Activated T-cell treated with anti-CD3 and anti-CD28 coated beads, Interleukin-2, amount 50 U/mL, for 24 hours (primary cell): ENCODE measurements around the gene ATL1.
"Not testable (repeated sequence)": the region's sequence is repeated elsewhere in the genome, so short reads cannot be mapped to it uniquely, and the experiment has no call there.

Experiments
- DNase-seq: peaks from one replicate; pipeline ENCODE4 v3.0.0-alpha.2; 2020
- H3K27ac Mint-ChIP-seq: 2 replicates; pipeline ENCODE4 v1.8.0; 2020; ENCODE audit warnings: mild to moderate bottlenecking, mixed read lengths
- H3K27me3 Mint-ChIP-seq: 2 replicates; pipeline ENCODE4 v1.8.0; 2020; ENCODE audit warnings: mixed read lengths
- H3K36me3 Mint-ChIP-seq: 2 replicates; pipeline ENCODE4 v1.8.0; 2020; ENCODE audit warnings: low read depth, mixed read lengths
- H3K4me1 Mint-ChIP-seq: 2 replicates; pipeline ENCODE4 v1.8.0; 2020; ENCODE audit warnings: low read depth, mixed read lengths
- H3K4me3 Mint-ChIP-seq: 2 replicates; pipeline ENCODE4 v1.8.0; 2020; ENCODE audit warnings: mild to moderate bottlenecking, moderate library complexity, mixed read lengths
- H3K9me3 Mint-ChIP-seq: 2 replicates; pipeline ENCODE4 v1.8.0; 2020; ENCODE audit warnings: mixed read lengths

Gene ATL1

DNA sequence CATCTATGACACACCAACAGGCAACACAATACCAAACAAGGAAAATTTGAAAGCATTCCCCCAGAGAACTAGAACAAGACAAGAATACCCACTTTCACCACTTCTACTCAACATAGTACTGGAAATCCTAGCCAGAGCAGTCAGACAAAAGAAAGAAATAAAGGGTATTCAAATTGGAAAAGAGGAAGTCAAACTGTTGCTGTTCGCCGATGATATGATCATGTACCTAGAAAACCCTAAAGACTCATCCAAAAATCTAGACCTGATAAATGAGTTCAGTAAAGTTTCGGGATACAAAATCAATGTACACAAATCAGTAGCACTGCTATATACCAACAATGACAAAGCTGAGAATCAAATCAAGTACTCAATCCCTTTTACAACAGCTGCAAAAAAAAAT, 8.1 kb upstream of the ATL1 start:
- Mint-ChIP-seq H3K27ac (no peak overlapping the region), H3K9me3 (peaks cover 16% of the 10 kb centered on the region), H3K4me3 (no peak overlapping the region), H3K27me3 (peaks cover 44% of the 10 kb centered on the region), H3K36me3 (no peaks in the 10 kb centered on the region), H3K4me1 (no peaks in the 10 kb centered on the region)
- no peak for DNase-seq

DNA sequence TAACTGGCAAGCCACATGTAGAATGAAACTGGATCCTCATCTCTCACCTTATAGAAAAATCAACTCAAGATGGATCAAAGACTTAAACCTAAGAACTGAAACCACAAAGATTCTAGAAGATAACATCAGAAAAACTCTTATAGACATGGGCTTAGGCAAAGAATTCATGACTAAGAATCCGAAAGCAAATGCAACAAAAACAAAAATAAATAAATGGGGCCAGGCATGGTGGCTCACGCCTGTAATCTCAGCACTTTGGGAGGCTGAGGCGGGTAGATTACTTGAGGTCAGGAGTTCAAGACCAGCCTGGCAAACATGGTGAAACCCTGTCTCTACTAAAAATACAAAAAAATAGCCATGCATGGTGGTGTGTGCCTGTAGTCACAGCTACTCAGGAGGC, 7.1 kb upstream of the ATL1 start:
- not testable (repeated sequence) for H3K4me1 Mint-ChIP-seq, DNase-seq, H3K4me3 Mint-ChIP-seq, H3K27ac Mint-ChIP-seq, H3K36me3 Mint-ChIP-seq
- H3K9me3 Mint-ChIP-seq: peaks cover 16% of the 10 kb centered on the region
- H3K27me3 Mint-ChIP-seq: peaks cover 53% of the 10 kb centered on the region

DNA sequence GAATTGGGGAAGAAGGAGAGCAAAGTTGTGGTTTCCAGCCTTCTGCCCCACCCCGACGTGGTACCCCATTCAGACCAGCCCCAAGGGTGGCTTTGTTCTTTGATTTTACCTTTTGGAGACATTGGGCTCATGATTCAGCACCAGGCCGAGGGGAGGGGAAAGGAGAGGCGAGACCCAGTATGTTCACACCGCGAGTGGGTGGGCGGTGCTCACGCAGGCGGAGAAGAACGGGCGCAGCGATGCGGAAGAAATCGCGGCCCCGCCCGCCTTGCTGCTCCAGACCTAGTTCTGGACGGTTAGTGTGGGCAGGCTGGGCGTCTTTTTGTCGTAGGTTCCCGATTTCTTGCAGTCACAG, 963 bp downstream of the ATL1 start:
- Mint-ChIP-seq H3K27me3 (peaks cover 56% of the 10 kb centered on the region), H3K36me3 (no peaks in the 10 kb centered on the region), H3K9me3 (no peaks in the 10 kb centered on the region), H3K27ac (no peak overlapping the region), H3K4me3 (peak overlapping the region; percentile 78), H3K4me1 (peaks cover 11% of the 10 kb centered on the region)
- peak; percentile 73 for DNase-seq

DNA sequence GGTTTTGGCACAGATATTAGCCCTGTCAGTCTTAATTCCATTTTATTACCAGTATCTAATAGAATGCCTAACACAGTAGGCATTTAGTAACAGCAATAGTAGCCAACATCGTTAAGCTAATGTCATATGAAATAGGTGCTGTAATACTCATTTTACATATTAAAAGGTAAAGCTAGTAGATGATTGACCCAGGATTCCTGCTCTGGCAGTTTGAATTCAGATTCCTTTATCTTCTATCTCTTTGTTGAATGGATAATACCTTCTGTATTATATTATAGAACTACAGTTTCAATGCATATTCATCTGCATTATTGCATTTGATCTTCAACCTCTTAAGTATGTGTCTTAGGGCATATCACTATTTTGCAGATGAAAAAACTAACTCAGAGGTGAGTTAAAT, 2.9 kb downstream of the ATL1 start:
- Mint-ChIP-seq H3K27ac (no peak overlapping the region), H3K36me3 (no peaks in the 10 kb centered on the region), H3K4me1 (peaks cover 11% of the 10 kb centered on the region), H3K4me3 (no peak overlapping the region), H3K9me3 (no peaks in the 10 kb centered on the region), H3K27me3 (peaks cover 40% of the 10 kb centered on the region)
- DNase-seq: no peak

DNA sequence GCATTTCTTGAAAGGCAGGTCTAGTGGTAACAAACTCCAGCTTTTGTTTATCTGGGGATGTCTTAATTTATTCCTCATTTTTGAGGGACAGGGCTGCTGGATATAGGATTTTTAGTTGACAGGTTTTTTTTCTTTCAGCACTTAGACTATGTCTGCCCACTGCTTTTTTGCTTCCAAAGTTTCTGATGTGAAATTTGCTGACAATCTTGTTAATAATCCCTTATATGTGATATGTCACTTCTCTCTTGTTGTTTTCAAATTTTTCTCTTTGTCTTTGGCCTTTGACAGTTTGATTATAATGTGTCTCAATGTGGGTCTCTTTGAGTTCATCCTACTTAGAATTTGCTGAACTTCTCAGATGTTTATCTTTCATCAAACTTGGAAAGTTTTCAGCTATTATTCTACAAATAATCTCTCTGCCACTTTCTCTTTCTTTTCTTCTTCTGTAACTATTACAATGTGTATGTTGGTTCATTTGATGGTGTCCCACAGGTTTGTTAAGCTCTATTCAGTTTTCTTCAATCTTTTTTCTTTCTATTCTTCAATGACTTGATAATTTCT, 9.8 kb downstream of the ATL1 start:
- no peak for DNase-seq
- H3K9me3 Mint-ChIP-seq: peaks cover 30% of the 10 kb centered on the region
- H3K4me3 Mint-ChIP-seq: no peak overlapping the region
- peaks cover 6% of the 10 kb centered on the region for H3K36me3 Mint-ChIP-seq
- H3K4me1 Mint-ChIP-seq: no peaks in the 10 kb centered on the region
- no peak overlapping the region for H3K27ac Mint-ChIP-seq
- H3K27me3 Mint-ChIP-seq: no peaks in the 10 kb centered on the region

DNA sequence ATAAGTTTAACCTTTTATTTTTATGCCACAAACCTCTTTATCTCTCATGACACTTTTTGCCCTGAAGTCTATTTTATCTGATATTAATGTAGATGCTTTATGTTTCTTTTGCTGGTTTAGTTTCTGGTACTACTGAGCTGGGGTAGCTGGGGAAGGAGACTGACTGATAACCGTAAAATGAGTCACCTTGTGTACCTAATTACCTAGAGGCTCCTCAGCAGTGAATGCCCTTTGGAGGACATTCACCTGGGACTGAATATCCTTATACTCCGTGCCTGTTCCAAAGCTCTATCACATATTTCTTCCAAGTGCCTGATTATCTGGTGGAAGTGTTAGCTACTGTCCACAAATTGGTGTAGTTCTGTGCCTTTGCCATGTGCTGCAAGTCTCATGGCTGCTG, 13.9 kb downstream of the ATL1 start:
- peaks cover 6% of the 10 kb centered on the region for H3K36me3 Mint-ChIP-seq
- no peak for DNase-seq
- no peak overlapping the region for H3K27ac Mint-ChIP-seq
- no peaks in the 10 kb centered on the region for H3K4me1 Mint-ChIP-seq
- H3K4me3 Mint-ChIP-seq: no peak overlapping the region
- peaks cover 26% of the 10 kb centered on the region for H3K9me3 Mint-ChIP-seq
- H3K27me3 Mint-ChIP-seq: no peaks in the 10 kb centered on the region

DNA sequence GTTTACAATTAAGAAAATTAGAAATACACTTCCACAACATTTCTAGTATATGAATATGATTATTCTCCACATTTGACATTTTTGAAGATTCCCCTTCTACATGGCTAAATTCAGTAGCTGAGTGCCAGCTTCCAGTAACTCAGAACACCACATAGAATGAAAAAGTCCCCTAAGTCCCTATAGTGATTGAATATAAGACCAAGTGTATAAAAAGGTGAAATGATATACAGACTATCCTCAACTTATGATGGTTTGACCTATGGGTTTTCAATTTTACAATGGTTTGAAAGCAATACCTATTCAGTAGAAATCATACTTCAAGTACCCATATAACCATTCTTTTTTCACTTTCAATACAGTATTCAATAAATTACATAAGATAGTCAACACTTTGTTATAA, 15.8 kb downstream of the ATL1 start:
- H3K4me3 Mint-ChIP-seq: no peak overlapping the region

DNA sequence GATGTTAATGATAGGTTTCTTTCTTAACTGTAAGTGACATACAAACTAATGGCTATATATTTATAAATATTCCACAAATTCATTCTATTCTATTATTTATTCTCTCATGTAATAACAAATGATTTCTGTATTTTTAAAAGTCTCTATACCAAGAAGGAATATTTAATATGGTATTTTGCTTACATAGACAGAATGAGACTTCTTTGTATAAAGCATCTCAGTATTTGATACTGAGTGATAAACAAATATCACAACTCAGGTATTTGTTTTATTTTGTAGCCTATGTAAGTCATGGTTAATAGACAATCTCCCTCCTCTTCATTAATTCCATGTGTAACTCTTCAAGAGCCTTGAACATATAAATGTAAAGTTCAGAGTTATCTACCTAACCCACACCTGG, 18.0 kb downstream of the ATL1 start:
- H3K27ac Mint-ChIP-seq: no peak overlapping the region
- peaks cover under 1% of the 10 kb centered on the region for H3K9me3 Mint-ChIP-seq
- no peaks in the 10 kb centered on the region for H3K4me1 Mint-ChIP-seq
- no peak for DNase-seq
- no peak overlapping the region for H3K4me3 Mint-ChIP-seq
- no peaks in the 10 kb centered on the region for H3K36me3 Mint-ChIP-seq
- peaks cover 2% of the 10 kb centered on the region for H3K27me3 Mint-ChIP-seq

More for the DNA sequence above, 15.8 kb downstream of the ATL1 start:
- Mint-ChIP-seq H3K27me3 (peaks cover 2% of the 10 kb centered on the region), H3K9me3 (peaks cover 14% of the 10 kb centered on the region), H3K27ac (no peak overlapping the region), H3K36me3 (peaks cover 6% of the 10 kb centered on the region), H3K4me1 (no peaks in the 10 kb centered on the region)
- no peak for DNase-seq

DNA sequence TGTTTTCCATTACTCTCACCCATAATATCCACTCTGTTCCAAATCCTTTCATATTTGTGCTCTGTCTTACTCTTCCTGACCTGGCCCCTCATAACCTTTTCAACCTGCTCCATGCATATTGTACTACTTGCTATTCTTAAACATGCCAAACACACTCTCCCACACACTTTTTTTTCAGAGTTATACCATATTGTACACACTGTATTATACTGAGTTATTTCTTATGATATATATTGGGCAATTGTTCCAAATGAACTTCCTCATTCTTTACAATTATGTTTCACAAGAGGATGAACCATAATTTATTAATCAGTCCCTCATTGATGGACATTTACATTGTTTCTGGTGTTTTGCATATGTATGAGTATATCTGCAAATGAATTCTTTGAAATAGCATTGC, 18.5 kb downstream of the ATL1 start:
- Mint-ChIP-seq H3K4me3 (no peak overlapping the region), H3K36me3 (no peaks in the 10 kb centered on the region), H3K4me1 (no peaks in the 10 kb centered on the region), H3K27ac (no peak overlapping the region), H3K27me3 (peaks cover 2% of the 10 kb centered on the region), H3K9me3 (no peaks in the 10 kb centered on the region)
- DNase-seq: no peak

DNA sequence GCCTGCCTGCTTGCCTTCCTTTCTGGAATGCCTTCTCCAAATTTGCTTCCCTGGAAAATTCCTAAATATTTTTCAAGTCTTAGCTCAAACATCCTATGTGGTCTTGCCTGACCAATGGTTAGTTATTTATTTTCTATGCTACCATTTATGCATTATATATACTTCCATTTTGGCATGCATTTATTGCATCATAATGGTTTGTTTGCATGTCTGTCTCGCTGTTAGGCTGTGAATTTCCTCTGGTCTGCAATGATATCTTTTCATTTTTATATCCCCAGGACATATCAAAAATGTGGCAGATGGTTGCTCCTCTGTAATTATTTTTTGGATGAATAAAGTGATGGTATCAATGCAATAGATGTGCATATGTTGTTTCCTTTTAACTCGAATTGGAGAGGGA, 30.5 kb downstream of the ATL1 start:
- H3K27ac Mint-ChIP-seq: no peak overlapping the region
- DNase-seq: no peak
- H3K9me3 Mint-ChIP-seq: no peaks in the 10 kb centered on the region

DNA sequence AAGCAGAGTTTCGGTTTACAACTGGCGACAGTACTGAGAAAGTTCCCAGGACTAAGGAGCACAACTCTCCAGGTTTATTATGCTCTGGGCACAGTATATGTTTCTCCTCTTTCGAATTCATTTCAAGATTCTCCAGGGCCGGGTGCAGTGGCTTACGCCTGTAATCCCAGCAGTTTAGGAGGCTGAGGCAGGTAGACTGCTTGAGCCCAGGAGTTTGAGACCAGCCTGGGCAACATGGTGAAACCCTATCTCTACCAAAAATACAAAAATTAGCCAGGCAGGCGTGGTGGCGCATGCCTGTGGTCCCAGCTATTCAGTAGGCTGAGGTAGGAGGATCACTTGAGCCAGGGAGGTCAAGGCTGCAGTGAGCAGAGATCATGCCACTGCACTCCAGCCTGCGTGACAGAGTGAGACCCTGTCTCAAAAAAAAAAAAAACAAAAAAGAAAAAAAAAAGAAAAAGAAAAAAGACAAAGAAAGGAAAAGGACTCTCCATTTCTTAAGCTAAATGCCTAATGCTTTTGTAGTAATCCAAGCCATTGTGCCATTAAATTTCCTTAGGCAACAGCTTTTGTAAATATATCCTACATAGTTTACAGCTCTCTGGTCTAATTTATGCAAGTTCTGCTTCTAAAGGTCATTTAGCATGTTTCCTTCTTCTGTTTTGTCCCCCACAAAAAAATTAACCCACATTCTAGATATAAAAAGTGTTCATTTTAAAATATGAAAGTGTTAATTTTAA, 34.8 kb downstream of the ATL1 start:
- Mint-ChIP-seq H3K9me3 (no peaks in the 10 kb centered on the region), H3K27ac (no peak overlapping the region), H3K4me3 (no peak overlapping the region), H3K4me1 (no peaks in the 10 kb centered on the region), H3K27me3 (no peaks in the 10 kb centered on the region), H3K36me3 (no peaks in the 10 kb centered on the region)
- DNase-seq: no peak

More for the DNA sequence above, 30.5 kb downstream of the ATL1 start:
- Mint-ChIP-seq H3K27me3 (no peaks in the 10 kb centered on the region), H3K36me3 (no peaks in the 10 kb centered on the region), H3K4me1 (no peaks in the 10 kb centered on the region), H3K4me3 (no peak overlapping the region)

DNA sequence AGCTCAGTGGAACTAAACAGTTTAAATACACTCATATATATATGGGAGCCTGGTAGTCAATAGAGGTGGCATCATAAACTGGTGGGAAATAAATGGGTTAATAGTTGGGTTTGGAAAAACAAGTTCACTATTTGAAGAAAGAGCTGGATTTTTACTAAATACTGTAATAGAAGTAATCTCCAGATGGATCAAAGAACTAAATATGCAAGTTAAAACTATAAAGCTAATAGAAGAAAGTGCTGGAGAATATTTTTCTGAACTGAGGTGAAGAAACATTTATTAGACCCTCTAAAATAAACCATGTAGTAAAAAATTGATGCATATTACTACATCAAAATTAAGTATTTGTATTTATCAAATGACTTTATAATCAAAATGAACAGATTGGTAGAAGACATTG, 38.8 kb downstream of the ATL1 start:
- Mint-ChIP-seq H3K9me3 (no peaks in the 10 kb centered on the region), H3K27ac (no peak overlapping the region), H3K4me3 (no peak overlapping the region), H3K27me3 (no peaks in the 10 kb centered on the region), H3K4me1 (no peaks in the 10 kb centered on the region), H3K36me3 (no peaks in the 10 kb centered on the region)
- DNase-seq: no peak

DNA sequence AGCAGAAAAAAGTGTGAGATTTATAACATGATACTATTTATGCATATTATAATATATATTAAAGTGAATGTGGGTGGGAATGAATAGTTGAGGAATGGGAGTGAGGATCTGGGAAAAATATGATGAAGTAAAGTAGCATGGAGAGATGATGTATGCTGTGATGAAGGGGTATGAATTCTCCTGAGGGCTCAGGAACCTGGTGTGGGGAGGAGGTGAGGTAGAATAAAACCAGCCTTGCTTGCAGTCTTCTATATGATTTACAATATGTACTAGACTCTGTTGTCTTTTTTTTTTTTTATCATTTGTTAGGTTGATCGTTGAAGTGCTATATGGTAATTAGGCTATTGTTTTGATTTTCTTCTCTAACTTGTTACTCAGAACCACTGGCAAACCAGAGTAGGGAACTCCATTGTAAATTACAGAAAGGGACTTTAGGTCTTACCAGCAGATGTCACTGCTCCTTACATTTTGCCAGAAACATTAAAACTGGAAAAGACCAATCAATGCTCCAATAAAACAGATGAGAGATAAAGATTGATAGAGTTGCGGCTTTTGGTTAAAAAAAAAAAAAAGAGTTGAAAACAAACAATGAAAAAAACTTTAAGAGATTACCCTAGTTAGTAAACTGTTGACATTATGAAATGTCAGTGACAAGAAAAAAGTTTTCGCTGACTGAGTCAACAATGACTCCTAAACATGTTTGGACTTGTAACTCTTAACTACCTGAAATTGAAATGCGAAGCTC, 39.9 kb downstream of the ATL1 start:
- no peaks in the 10 kb centered on the region for H3K9me3 Mint-ChIP-seq
- H3K4me3 Mint-ChIP-seq: no peak overlapping the region
- no peaks in the 10 kb centered on the region for H3K27me3 Mint-ChIP-seq
- no peaks in the 10 kb centered on the region for H3K4me1 Mint-ChIP-seq
- no peak overlapping the region for H3K27ac Mint-ChIP-seq
- DNase-seq: no peak
- H3K36me3 Mint-ChIP-seq: no peaks in the 10 kb centered on the region

DNA sequence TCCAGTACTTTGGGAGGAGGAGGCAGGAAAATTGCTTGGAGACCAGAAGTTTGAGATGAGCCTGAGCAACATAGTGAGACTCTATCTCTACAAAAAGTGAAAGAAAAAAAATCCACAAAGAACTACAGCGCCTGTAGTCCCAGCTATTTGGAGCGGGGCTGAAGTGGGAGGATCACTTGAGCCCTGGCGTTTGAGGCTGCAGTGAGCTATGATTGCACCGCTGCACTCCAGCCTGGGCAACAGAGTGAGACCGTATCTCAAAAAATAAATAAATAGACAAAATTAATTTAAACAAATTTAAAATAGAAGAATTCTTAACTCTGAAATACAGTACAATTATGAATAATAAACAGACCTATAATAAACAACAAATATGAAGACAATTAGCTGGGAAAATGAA, 40.9 kb downstream of the ATL1 start:
- no peak overlapping the region for H3K4me3 Mint-ChIP-seq

DNA sequence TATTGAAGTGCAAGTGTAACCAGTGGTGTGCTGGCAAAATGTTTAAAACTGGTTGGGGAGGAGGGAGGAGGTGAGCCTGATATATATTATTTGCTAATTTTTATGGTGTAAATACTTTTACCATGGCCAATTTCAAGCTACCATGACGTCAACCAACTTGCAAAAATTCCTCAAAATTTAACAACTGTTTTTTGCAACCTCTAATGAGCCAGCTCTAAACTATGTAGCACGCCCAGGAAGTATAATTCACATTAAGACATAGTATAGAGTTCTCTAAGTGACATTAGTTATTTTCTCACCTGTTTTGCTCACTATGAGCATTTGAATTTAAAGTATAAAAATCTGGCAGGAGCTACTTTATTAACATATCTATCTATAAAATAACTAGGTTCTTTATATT, 41.4 kb downstream of the ATL1 start:
- no peak overlapping the region for H3K27ac Mint-ChIP-seq
- no peaks in the 10 kb centered on the region for H3K36me3 Mint-ChIP-seq
- no peak for DNase-seq
- no peaks in the 10 kb centered on the region for H3K4me1 Mint-ChIP-seq
- no peaks in the 10 kb centered on the region for H3K9me3 Mint-ChIP-seq
- no peak overlapping the region for H3K4me3 Mint-ChIP-seq
- no peaks in the 10 kb centered on the region for H3K27me3 Mint-ChIP-seq

More for the DNA sequence above, 40.9 kb downstream of the ATL1 start:
- Mint-ChIP-seq H3K9me3 (no peaks in the 10 kb centered on the region), H3K4me1 (no peaks in the 10 kb centered on the region), H3K27me3 (no peaks in the 10 kb centered on the region), H3K27ac (no peak overlapping the region), H3K36me3 (no peaks in the 10 kb centered on the region)
- DNase-seq: no peak
